ENCODE results near the gene KRTAP17-1.

GRCh38 chr17:41338961-41339485 lies 23.5 kb upstream of the KRTAP17-1 start:
- TF ChIP-seq POLR2AphosphoS5 (IDR thresholded peaks at IDR 0.05; ENCODE audit: low read depth, low read length) (no peak), TAF1 (IDR thresholded peaks at IDR 0.05; ENCODE audit: borderline replicate concordance, insufficient read depth, low read length) (no peak), SIN3A (IDR thresholded peaks at IDR 0.05; ENCODE audit: borderline replicate concordance, insufficient read depth, low read length) (no peak)
- TF ChIP-seq, protein P1, sequence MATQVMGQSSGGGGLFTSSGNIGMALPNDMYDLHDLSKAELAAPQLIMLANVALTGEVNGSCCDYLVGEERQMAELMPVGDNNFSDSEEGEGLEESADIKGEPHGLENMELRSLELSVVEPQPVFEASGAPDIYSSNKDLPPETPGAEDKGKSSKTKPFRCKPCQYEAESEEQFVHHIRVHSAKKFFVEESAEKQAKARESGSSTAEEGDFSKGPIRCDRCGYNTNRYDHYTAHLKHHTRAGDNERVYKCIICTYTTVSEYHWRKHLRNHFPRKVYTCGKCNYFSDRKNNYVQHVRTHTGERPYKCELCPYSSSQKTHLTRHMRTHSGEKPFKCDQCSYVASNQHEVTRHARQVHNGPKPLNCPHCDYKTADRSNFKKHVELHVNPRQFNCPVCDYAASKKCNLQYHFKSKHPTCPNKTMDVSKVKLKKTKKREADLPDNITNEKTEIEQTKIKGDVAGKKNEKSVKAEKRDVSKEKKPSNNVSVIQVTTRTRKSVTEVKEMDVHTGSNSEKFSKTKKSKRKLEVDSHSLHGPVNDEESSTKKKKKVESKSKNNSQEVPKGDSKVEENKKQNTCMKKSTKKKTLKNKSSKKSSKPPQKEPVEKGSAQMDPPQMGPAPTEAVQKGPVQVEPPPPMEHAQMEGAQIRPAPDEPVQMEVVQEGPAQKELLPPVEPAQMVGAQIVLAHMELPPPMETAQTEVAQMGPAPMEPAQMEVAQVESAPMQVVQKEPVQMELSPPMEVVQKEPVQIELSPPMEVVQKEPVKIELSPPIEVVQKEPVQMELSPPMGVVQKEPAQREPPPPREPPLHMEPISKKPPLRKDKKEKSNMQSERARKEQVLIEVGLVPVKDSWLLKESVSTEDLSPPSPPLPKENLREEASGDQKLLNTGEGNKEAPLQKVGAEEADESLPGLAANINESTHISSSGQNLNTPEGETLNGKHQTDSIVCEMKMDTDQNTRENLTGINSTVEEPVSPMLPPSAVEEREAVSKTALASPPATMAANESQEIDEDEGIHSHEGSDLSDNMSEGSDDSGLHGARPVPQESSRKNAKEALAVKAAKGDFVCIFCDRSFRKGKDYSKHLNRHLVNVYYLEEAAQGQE (IDR thresholded peaks at IDR 0.05; ENCODE audit: insufficient read depth in 1 of 2, low read depth in 2 of 2, low read length in 2 of 2), result no peak
